IMR-90 (cell line): Measurements from ENCODE around the gene CDKN2D. TPM values are rescaled to one million over a fixed set of nuclear protein-coding genes. Genes with fewer than 3 reads are reported as not detected.

Source experiments
- ATAC-seq: fragments of 200-7000 bp; cut with Tn5 transposase; 2 replicates; pipeline ENCODE4 v1.9.1; 2020; ENCODE audit warnings: low read depth, mild to moderate bottlenecking, moderate library complexity
- BruUV-seq: library from RNA; stranded (reverse); fragments of 400-500 nt; replicated peaks from 2 replicates; lab custom pipeline; 2021; lab: Mats Ljungman, UMichigan
- CTCF ChIA-PET: fragments of 300-600 bp; formaldehyde crosslinking; extraction: SDS; loops from one replicate; lab custom pipeline; 2021; ENCODE audit warnings: antibody characterized with exemption; lab: Yijun Ruan, JAX
- POLR2A ChIA-PET: fragments of 300-600 bp; sonication (Branson Sonifier 250); formaldehyde crosslinking; loops from one replicate; lab custom pipeline; 2022; ENCODE audit warnings: antibody characterized with exemption; ENCODE audit not compliant: unreplicated experiment; lab: Charles Lee
- DNase-seq: peaks from one replicate; pipeline ENCODE4 v3.0.0; 2013
- H2AFZ ChIP-seq: replicated peaks from 2 replicates; pipeline ENCODE3; 2013; ENCODE audit warnings: low read length, mild to moderate bottlenecking; ENCODE audit not compliant: poor library complexity
- H2AK5ac ChIP-seq: 2 replicates; pipeline ENCODE4 v1.6.1; 2013; ENCODE audit warnings: low read depth, low read length, inconsistent platforms
- H2AK9ac ChIP-seq: replicated peaks from 2 replicates; pipeline ENCODE3; 2013; ENCODE audit warnings: mild to moderate bottlenecking, low read depth, low read length, moderate library complexity; ENCODE audit not compliant: poor library complexity
- H2BK120ac ChIP-seq: 2 replicates; pipeline ENCODE4 v1.6.1; 2013; ENCODE audit warnings: low read depth, low read length, inconsistent platforms
- H2BK15ac ChIP-seq: 3 replicates; pipeline ENCODE4 v1.6.1; 2013; ENCODE audit warnings: low read depth, low read length, inconsistent platforms
- H2BK20ac ChIP-seq: 2 replicates; pipeline ENCODE4 v1.6.1; 2013; ENCODE audit warnings: low read depth, mild to moderate bottlenecking, inconsistent platforms, low read length, moderate library complexity
- H2BK5ac ChIP-seq: 2 replicates; pipeline ENCODE4 v1.6.1; 2013; ENCODE audit warnings: mild to moderate bottlenecking, low read depth, low read length, inconsistent platforms; ENCODE audit not compliant: poor library complexity, severe bottlenecking
- H3K14ac ChIP-seq: replicated peaks from 2 replicates; pipeline ENCODE4 v1.6.1; 2013; ENCODE audit warnings: low read depth, low read length, inconsistent platforms
- H3K18ac ChIP-seq: 2 replicates; pipeline ENCODE4 v1.6.1; 2013; ENCODE audit warnings: low read depth, low read length, control low read depth
- H3K23ac ChIP-seq: 2 replicates; pipeline ENCODE4 v1.6.1; 2013; ENCODE audit warnings: low read depth, low read length, inconsistent platforms
- H3K27ac ChIP-seq: 2 replicates; pipeline ENCODE4 v1.5.1; 2013; ENCODE audit warnings: mild to moderate bottlenecking, control low read depth, low read length; ENCODE audit not compliant: insufficient read depth
- H3K27me3 ChIP-seq: 2 replicates; pipeline ENCODE4 v1.6.1; 2013; ENCODE audit warnings: low read length; ENCODE audit not compliant: control insufficient read depth, insufficient read depth
- H3K36me3 ChIP-seq: 2 replicates; pipeline ENCODE4 v1.6.1; 2013; ENCODE audit warnings: low read length, mixed read lengths; ENCODE audit not compliant: control insufficient read depth, insufficient read depth
- H3K4ac ChIP-seq: 2 replicates; pipeline ENCODE4 v1.6.1; 2013; ENCODE audit warnings: low read depth, low read length, inconsistent platforms
- H3K4me1 ChIP-seq: 2 replicates; pipeline ENCODE4 v1.6.1; 2013; ENCODE audit warnings: low read length, mixed read lengths; ENCODE audit not compliant: control insufficient read depth, insufficient read depth
- H3K4me2 ChIP-seq: 2 replicates; pipeline ENCODE4 v1.6.1; 2013; ENCODE audit warnings: low read depth, mild to moderate bottlenecking, control low read depth, low read length, moderate library complexity
- H3K4me3 ChIP-seq: 2 replicates; pipeline ENCODE4 v1.5.1; 2013; ENCODE audit warnings: low read depth, mild to moderate bottlenecking, control low read depth, low read length, moderate library complexity; ENCODE audit not compliant: insufficient read depth
- H3K56ac ChIP-seq: 2 replicates; pipeline ENCODE4 v1.6.1; 2013; ENCODE audit warnings: low read length, inconsistent platforms; ENCODE audit not compliant: insufficient read depth; ENCODE audit errors: extremely low read depth
- H3K79me1 ChIP-seq, 2 experiments: 2 replicates each; pipeline ENCODE4 v1.6.1; 2013; ENCODE audit warnings: low read length in 2 of 2, inconsistent platforms in 1 of 2, low read depth in 1 of 2
- H3K9ac ChIP-seq: 2 replicates; pipeline ENCODE4 v1.6.1; 2013; ENCODE audit warnings: low read depth, low read length, control low read depth
- H3K9me1 ChIP-seq: 2 replicates; pipeline ENCODE4 v1.6.1; 2013; ENCODE audit warnings: low read length, inconsistent platforms; ENCODE audit not compliant: insufficient read depth
- H3K9me3 ChIP-seq: 2 replicates; pipeline ENCODE4 v1.6.1; 2013; ENCODE audit warnings: low read length; ENCODE audit not compliant: control insufficient read depth, insufficient read depth
- H4K20me1 ChIP-seq: 2 replicates; pipeline ENCODE4 v1.6.1; 2013; ENCODE audit warnings: low read length, inconsistent platforms; ENCODE audit not compliant: insufficient read depth
- H4K5ac ChIP-seq: 2 replicates; pipeline ENCODE4 v1.6.1; 2013; ENCODE audit warnings: mild to moderate bottlenecking, low read depth, low read length, control low read depth
- H4K8ac ChIP-seq, 2 experiments: 2 replicates each; pipeline ENCODE4 v1.6.1; 2013; ENCODE audit warnings: low read depth in 2 of 2, low read length in 2 of 2, control low read depth in 1 of 2, inconsistent platforms in 1 of 2
- H4K91ac ChIP-seq: 2 replicates; pipeline ENCODE4 v1.6.1; 2013; ENCODE audit warnings: low read depth, low read length, inconsistent platforms; ENCODE audit not compliant: insufficient read depth
- BHLHE40 ChIP-seq: fragments of 150-350 bp; IDR thresholded peaks from 2 replicates; pipeline ENCODE4 v1.6.1; 2016; ENCODE audit warnings: mild to moderate bottlenecking, low read depth, low read length
- CEBPB ChIP-seq: IDR thresholded peaks from 2 replicates; pipeline ENCODE4 v1.6.1; 2012; ENCODE audit warnings: low read depth, low read length, improper control_type of control experiment
- CHD1 ChIP-seq: IDR thresholded peaks from 2 replicates; pipeline ENCODE4 v1.6.1; 2012; ENCODE audit warnings: low read depth, low read length, improper control_type of control experiment
- FOS ChIP-seq: fragments of 150-350 bp; IDR thresholded peaks from 2 replicates; pipeline ENCODE4 v1.6.1; 2016; ENCODE audit warnings: low read depth, low read length
- MAFK ChIP-seq: IDR thresholded peaks from 2 replicates; pipeline ENCODE4 v1.6.1; 2012; ENCODE audit warnings: low read depth, low read length, improper control_type of control experiment
- MAZ ChIP-seq: IDR thresholded peaks from 2 replicates; pipeline ENCODE4 v1.6.1; 2012; ENCODE audit warnings: low read depth, mild to moderate bottlenecking, low read length, improper control_type of control experiment, moderate library complexity, borderline replicate concordance
- MXI1 ChIP-seq: IDR thresholded peaks from 2 replicates; pipeline ENCODE4 v1.6.1; 2012; ENCODE audit warnings: low read depth, mild to moderate bottlenecking, low read length, moderate library complexity, borderline replicate concordance
- NFE2L2 ChIP-seq: fragments of 150-350 bp; IDR thresholded peaks from 2 replicates; pipeline ENCODE4 v1.6.1; 2016; ENCODE audit warnings: low read depth, mild to moderate bottlenecking, low read length
- POLR2A ChIP-seq: IDR thresholded peaks from 2 replicates; pipeline ENCODE4 v1.6.1; 2012; ENCODE audit warnings: mild to moderate bottlenecking, low read depth, low read length
- RAD21 ChIP-seq: IDR thresholded peaks from 2 replicates; pipeline ENCODE4 v1.6.1; 2012; ENCODE audit warnings: low read length, improper control_type of control experiment
- RCOR1 ChIP-seq: IDR thresholded peaks from 2 replicates; pipeline ENCODE4 v1.6.1; 2012; ENCODE audit warnings: mild to moderate bottlenecking, low read length, improper control_type of control experiment; ENCODE audit not compliant: insufficient replicate concordance
- RFX5 ChIP-seq: IDR thresholded peaks from 2 replicates; pipeline ENCODE4 v1.8.0; 2012; ENCODE audit warnings: low read depth, mild to moderate bottlenecking, low read length, moderate library complexity
- SMC3 ChIP-seq: fragments of 150-350 bp; IDR thresholded peaks from 2 replicates; pipeline ENCODE4 v1.6.1; 2016; ENCODE audit warnings: low read depth, mild to moderate bottlenecking, antibody characterized with exemption, low read length, moderate library complexity
- USF2 ChIP-seq: fragments of 150-350 bp; IDR thresholded peaks from 2 replicates; pipeline ENCODE4 v1.6.1; 2017; ENCODE audit warnings: mild to moderate bottlenecking, antibody characterized with exemption, low read length, low read depth
- WGBS, 2 experiments: methylation state at CpG; one replicate each; pipeline versions ENCODE4 v1.1.5 to v1.1.7; 2013; ENCODE audit warnings: missing lambda C conversion rate in 2 of 2; ENCODE audit not compliant: insufficient read length in 1 of 2; ENCODE audit errors: extremely low coverage in 2 of 2; 5-methylcytosine and 5-hydroxymethylcytosine counted together
- dilution Hi-C: fragments of 300-500 bp; cut with HindIII; formaldehyde crosslinking; loops from one replicate; pipeline ENCODE4 v1.14.3; 2018; ENCODE audit warnings: low sequenced_read_pairs; ENCODE audit not compliant: unreplicated experiment
- in situ Hi-C: fragments of 300-500 bp; cut with MboI; formaldehyde crosslinking; loops from 3 replicates; pipeline ENCODE4 v1.14.3; 2019; ENCODE audit warnings: low sequenced_read_pairs, inconsistent platforms, mixed read lengths
- intact Hi-C: fragments of 100-400 bp; cut with micrococcal nuclease; formaldehyde crosslinking; loops from 2 replicates; pipeline ENCODE4 v1.10.0; 2022
- polyA plus RNA-seq, 3 experiments: library from polyadenylated mRNA; depleted of rRNA; stranded (reverse); fragments of >200 nt; gene quantifications; 2 replicates each; pipeline ENCODE4 v1.2.3, GENCODE V29; 2012; ENCODE audit warnings: low replicate concordance in 1 of 3
- total RNA-seq: library from RNA; depleted of rRNA; stranded (reverse); fragments of >200 nt; gene quantifications from 2 replicates; pipeline ENCODE4 v1.2.3, GENCODE V29; 2012
- TF ChIP-seq, protein P1 (sequence below): fragments of 150-350 bp; IDR thresholded peaks from 2 replicates; pipeline ENCODE4 v1.6.1; 2016; ENCODE audit warnings: low read depth, mild to moderate bottlenecking, low read length, moderate library complexity, borderline replicate concordance
- TF ChIP-seq, protein P2 (sequence below): conservative IDR thresholded peaks from 2 replicates; pipeline ENCODE4 v1.5.1; 2012; ENCODE audit warnings: mild to moderate bottlenecking, low read depth, low read length, improper control_type of control experiment

The CDKN2D gene
- total and polyA plus RNA-seq, 2 of the 4 experiments (the other 2 are of a cell fraction): 3.6 to 8.5 TPM

DNA sequence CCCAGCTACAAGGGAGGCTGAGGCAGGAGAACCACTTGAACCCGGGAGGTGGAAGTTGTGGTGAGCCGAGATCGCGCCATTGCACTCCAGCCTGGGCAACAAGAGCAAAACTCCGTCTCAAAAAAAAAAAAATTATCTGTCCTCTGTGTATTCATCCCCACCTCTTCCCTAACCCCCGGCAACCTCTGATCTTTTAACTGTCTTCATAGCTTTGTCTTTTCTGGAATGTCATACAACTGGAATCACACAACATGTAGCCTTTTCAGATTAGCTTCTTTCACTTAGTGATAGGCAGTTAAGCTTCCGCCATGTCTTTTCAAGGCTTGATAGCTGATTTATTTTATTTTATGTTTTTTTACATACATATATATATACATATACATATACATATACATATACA is 43.1 kb downstream of the CDKN2D start:
- Histone ChIP-seq H2BK20ac (no peak overlapping the region), H2BK5ac (no peak overlapping the region), H3K27ac (no peak overlapping the region), H3K18ac (no peak overlapping the region), H2AFZ (no peak overlapping the region), H2AK5ac (no peak overlapping the region), H3K14ac (no peak overlapping the region), H3K4me1 (no peaks in the 10 kb centered on the region), H3K23ac (no peak overlapping the region), H2BK120ac (no peak overlapping the region), H3K36me3 (no peaks in the 10 kb centered on the region), H4K8ac (no peak overlapping the region), H3K9ac (no peak overlapping the region), H3K4me3 (no peak overlapping the region), H4K91ac (no peak overlapping the region), H3K4me2 (no peak overlapping the region), H2AK9ac (no peak overlapping the region), H3K9me3 (no peaks in the 10 kb centered on the region), H3K4ac (no peak overlapping the region), H3K27me3 (peaks cover 16% of the 10 kb centered on the region), H3K9me1 (no peaks in the 10 kb centered on the region), H4K5ac (no peak overlapping the region), H2BK15ac (no peak overlapping the region), H3K56ac (no peak overlapping the region), H3K79me1 (no peaks in the 10 kb centered on the region), H4K20me1 (no peaks in the 10 kb centered on the region)
- in situ Hi-C loops (no loop called here), dilution Hi-C loops (no loop called here), intact Hi-C loops (no loop called here)
- WGBS, 2 experiments: no CpG with 5 or more reads among the region's 7 CpGs
- BruUV-seq: no TSS peak
- ChIA-PET POLR2A (interaction anchor here (0.6 kb wide), 1 partner anchor 24 kb away, joined by 3 read pairs; no protein-coding TSS in a partner anchor), CTCF (interaction anchor here (0.6 to 0.7 kb wide), 2 partner anchors 17 to 40 kb away, joined by 3 to 8 read pairs; partner anchors contain the start of gene KRI1)
- TF ChIP-seq MAFK (no peak), BHLHE40 (no peak), SMC3 (no peak), USF2 (no peak), RFX5 (no peak), RCOR1 (no peak), CHD1 (no peak), MXI1 (no peak), FOS (no peak), MAZ (no peak), NFE2L2 (no peak), POLR2A (no peak), RAD21 (no peak), CEBPB (no peak)
- TF ChIP-seq, protein P1, sequence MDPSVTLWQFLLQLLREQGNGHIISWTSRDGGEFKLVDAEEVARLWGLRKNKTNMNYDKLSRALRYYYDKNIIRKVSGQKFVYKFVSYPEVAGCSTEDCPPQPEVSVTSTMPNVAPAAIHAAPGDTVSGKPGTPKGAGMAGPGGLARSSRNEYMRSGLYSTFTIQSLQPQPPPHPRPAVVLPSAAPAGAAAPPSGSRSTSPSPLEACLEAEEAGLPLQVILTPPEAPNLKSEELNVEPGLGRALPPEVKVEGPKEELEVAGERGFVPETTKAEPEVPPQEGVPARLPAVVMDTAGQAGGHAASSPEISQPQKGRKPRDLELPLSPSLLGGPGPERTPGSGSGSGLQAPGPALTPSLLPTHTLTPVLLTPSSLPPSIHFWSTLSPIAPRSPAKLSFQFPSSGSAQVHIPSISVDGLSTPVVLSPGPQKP: no peak
- TF ChIP-seq, protein P2, sequence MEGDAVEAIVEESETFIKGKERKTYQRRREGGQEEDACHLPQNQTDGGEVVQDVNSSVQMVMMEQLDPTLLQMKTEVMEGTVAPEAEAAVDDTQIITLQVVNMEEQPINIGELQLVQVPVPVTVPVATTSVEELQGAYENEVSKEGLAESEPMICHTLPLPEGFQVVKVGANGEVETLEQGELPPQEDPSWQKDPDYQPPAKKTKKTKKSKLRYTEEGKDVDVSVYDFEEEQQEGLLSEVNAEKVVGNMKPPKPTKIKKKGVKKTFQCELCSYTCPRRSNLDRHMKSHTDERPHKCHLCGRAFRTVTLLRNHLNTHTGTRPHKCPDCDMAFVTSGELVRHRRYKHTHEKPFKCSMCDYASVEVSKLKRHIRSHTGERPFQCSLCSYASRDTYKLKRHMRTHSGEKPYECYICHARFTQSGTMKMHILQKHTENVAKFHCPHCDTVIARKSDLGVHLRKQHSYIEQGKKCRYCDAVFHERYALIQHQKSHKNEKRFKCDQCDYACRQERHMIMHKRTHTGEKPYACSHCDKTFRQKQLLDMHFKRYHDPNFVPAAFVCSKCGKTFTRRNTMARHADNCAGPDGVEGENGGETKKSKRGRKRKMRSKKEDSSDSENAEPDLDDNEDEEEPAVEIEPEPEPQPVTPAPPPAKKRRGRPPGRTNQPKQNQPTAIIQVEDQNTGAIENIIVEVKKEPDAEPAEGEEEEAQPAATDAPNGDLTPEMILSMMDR: no peak
- ATAC-seq (no peak), DNase-seq (no peak)
